Neural cell (in vitro differentiated cells): ENCODE results near the gene SMCO4. TPM values are rescaled to one million over a fixed set of nuclear protein-coding genes. Genes with fewer than 3 reads are reported as not detected.

ENCODE experiments used
- H2AFZ ChIP-seq: fragments of 200-600, 300-800 bp; sonication (generic), shearing (Covaris generic); 2 replicates; pipeline ENCODE4 v1.6.0; 2014; ENCODE audit warnings: low read depth, mild to moderate bottlenecking, antibody characterized with exemption, low read length, moderate library complexity
- H3F3A ChIP-seq: fragments of 200-600 bp; shearing (Covaris generic); 2 replicates; pipeline ENCODE4 v1.6.1; 2016; ENCODE audit warnings: mild to moderate bottlenecking, moderate library complexity, mixed read lengths, antibody characterized with exemption, low read length; ENCODE audit not compliant: insufficient read depth, poor library complexity, severe bottlenecking
- H3K27ac ChIP-seq: fragments of 200-600, 300-800 bp; sonication (generic), shearing (Covaris generic); 2 replicates; pipeline ENCODE4 v1.5.1; 2014; ENCODE audit warnings: mild to moderate bottlenecking, low read length, moderate library complexity
- H3K27me3 ChIP-seq: fragments of 300-800, 200-600 bp; sonication (generic), shearing (Covaris generic); 2 replicates; pipeline ENCODE4 v1.6.0; 2014; ENCODE audit warnings: mild to moderate bottlenecking, low read depth, low read length, moderate library complexity; ENCODE audit not compliant: insufficient read depth
- H3K36me3 ChIP-seq: fragments of 300-800, 200-600 bp; sonication (generic), shearing (Covaris generic); 2 replicates; pipeline ENCODE4 v1.5.1; 2014; ENCODE audit warnings: mild to moderate bottlenecking, antibody characterized with exemption, low read length, moderate library complexity; ENCODE audit not compliant: insufficient read depth
- H3K4me2 ChIP-seq: fragments of 300-800, 200-600 bp; sonication (generic), shearing (Covaris generic); 2 replicates; pipeline ENCODE4 v1.6.0; 2014; ENCODE audit warnings: mild to moderate bottlenecking, low read length
- H3K4me3 ChIP-seq: fragments of 300-800, 200-600 bp; sonication (generic), shearing (Covaris generic); 2 replicates; pipeline ENCODE4 v1.5.1; 2014; ENCODE audit warnings: mild to moderate bottlenecking, low read length, moderate library complexity
- H3K79me2 ChIP-seq: fragments of 200-600 bp; shearing (Covaris generic); replicated peaks from 2 replicates; pipeline ENCODE4 v1.6.0; 2014; ENCODE audit warnings: mild to moderate bottlenecking, low read length, moderate library complexity; ENCODE audit not compliant: insufficient read depth
- H3K9ac ChIP-seq: fragments of 300-800, 200-600 bp; sonication (generic), shearing (Covaris generic); 2 replicates; pipeline ENCODE4 v1.6.1; 2016; ENCODE audit warnings: mild to moderate bottlenecking, low read length, mixed read lengths
- H3K9me2 ChIP-seq: fragments of 200-600 bp; shearing (Covaris generic); 2 replicates; pipeline ENCODE4 v1.6.1; 2016; ENCODE audit warnings: mild to moderate bottlenecking, low read length, mixed read lengths; ENCODE audit not compliant: insufficient read depth
- H3K9me3 ChIP-seq: fragments of 200-600, 300-800 bp; sonication (generic), shearing (Covaris generic); 2 replicates; pipeline ENCODE4 v1.6.1; 2016; ENCODE audit warnings: mild to moderate bottlenecking, mixed run types, low read length, moderate library complexity, mixed read lengths
- H4K20me1 ChIP-seq: fragments of 200-600 bp; shearing (Covaris generic); 2 replicates; pipeline ENCODE4 v1.6.1; 2016; ENCODE audit warnings: mild to moderate bottlenecking, mixed run types; ENCODE audit not compliant: insufficient read depth
- CTCF ChIP-seq: fragments of 450-650 bp; IDR thresholded peaks from 2 replicates; pipeline ENCODE4 v1.5.1; 2014; ENCODE audit warnings: antibody characterized with exemption, mild to moderate bottlenecking, moderate library complexity; ENCODE audit not compliant: poor library complexity, severe bottlenecking
- EP300 ChIP-seq: fragments of 450-650 bp; conservative IDR thresholded peaks from 2 replicates; pipeline ENCODE4 v1.6.1; 2014; ENCODE audit warnings: antibody characterized with exemption, mild to moderate bottlenecking, moderate library complexity; ENCODE audit not compliant: poor library complexity, severe bottlenecking
- EZH2 ChIP-seq: fragments of 200-600, 300-800 bp; shearing (Covaris generic), sonication (generic); IDR thresholded peaks from 2 replicates; pipeline ENCODE4 v1.6.1; 2014; ENCODE audit warnings: antibody characterized with exemption, low read length, borderline replicate concordance, mild to moderate bottlenecking; ENCODE audit not compliant: insufficient read depth, poor library complexity, severe bottlenecking
- MXI1 ChIP-seq: fragments of 450-650 bp; conservative IDR thresholded peaks from 2 replicates; pipeline ENCODE4 v1.6.1; 2014; ENCODE audit warnings: antibody characterized with exemption, mild to moderate bottlenecking; ENCODE audit not compliant: poor library complexity, severe bottlenecking
- POLR2AphosphoS5 ChIP-seq: IDR thresholded peaks from 2 replicates; pipeline ENCODE4 v1.6.1; 2012
- RAD21 ChIP-seq: fragments of 450-650 bp; conservative IDR thresholded peaks from 2 replicates; pipeline ENCODE4 v1.6.1; 2014; ENCODE audit warnings: antibody characterized with exemption, mild to moderate bottlenecking, moderate library complexity
- REST ChIP-seq: IDR thresholded peaks from 2 replicates; pipeline ENCODE4 v1.6.1; 2012; ENCODE audit warnings: borderline replicate concordance
- SMC3 ChIP-seq: fragments of 450-650 bp; conservative IDR thresholded peaks from 2 replicates; pipeline ENCODE4 v1.6.1; 2014; ENCODE audit warnings: antibody characterized with exemption, mild to moderate bottlenecking, moderate library complexity; ENCODE audit not compliant: poor library complexity
- TAF1 ChIP-seq: IDR thresholded peaks from 2 replicates; pipeline ENCODE4 v1.6.1; 2012; ENCODE audit warnings: low read depth
- polyA plus RNA-seq: library from polyadenylated mRNA; depleted of rRNA; stranded (reverse); fragments of >200 nt; gene quantifications from 2 replicates; pipeline ENCODE4 v1.2.3, GENCODE V29; 2014

SMCO4 gene
- polyA plus RNA-seq, 1 donor from 2014 or later: 10.0 TPM

DNA sequence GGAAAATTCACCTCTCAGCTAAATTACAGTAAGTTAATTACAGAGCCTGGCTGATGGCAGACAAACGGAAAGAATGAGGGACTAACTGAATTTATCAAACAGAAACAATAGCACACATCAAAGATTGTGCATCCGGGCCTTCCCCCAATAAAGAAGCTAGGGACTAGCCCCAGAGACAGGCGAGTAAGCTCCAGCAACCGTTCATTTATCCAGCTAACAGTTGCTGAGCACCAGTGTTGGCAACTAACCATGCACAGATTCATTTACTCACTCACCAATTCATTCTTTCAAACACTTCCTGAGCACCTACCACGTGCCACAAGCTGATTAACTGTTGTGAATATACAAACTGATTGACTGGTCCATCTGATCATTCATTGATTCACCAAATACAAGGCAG is 51.2 kb downstream of the SMCO4 start:
- TF ChIP-seq TAF1: no peak
- no peak for TF ChIP-seq POLR2AphosphoS5
- no peak for TF ChIP-seq EP300
- TF ChIP-seq RAD21: no peak
- no peak for TF ChIP-seq CTCF
- no peak for TF ChIP-seq SMC3
- no peak for TF ChIP-seq REST
- TF ChIP-seq MXI1: no peak
- TF ChIP-seq EZH2: no peak
- no peak overlapping the region for H3K27ac ChIP-seq
- no peaks in the 10 kb centered on the region for H3K9me2 ChIP-seq
- H3K27me3 ChIP-seq: no peaks in the 10 kb centered on the region
- H3K4me2 ChIP-seq: no peak overlapping the region
- no peaks in the 10 kb centered on the region for H4K20me1 ChIP-seq
- H2AFZ ChIP-seq: no peak overlapping the region
- no peaks in the 10 kb centered on the region for H3F3A ChIP-seq
- H3K36me3 ChIP-seq: no peaks in the 10 kb centered on the region
- H3K4me3 ChIP-seq: no peak overlapping the region
- no peak overlapping the region for H3K9ac ChIP-seq
- no peaks in the 10 kb centered on the region for H3K9me3 ChIP-seq
- H3K79me2 ChIP-seq: no peaks in the 10 kb centered on the region

DNA sequence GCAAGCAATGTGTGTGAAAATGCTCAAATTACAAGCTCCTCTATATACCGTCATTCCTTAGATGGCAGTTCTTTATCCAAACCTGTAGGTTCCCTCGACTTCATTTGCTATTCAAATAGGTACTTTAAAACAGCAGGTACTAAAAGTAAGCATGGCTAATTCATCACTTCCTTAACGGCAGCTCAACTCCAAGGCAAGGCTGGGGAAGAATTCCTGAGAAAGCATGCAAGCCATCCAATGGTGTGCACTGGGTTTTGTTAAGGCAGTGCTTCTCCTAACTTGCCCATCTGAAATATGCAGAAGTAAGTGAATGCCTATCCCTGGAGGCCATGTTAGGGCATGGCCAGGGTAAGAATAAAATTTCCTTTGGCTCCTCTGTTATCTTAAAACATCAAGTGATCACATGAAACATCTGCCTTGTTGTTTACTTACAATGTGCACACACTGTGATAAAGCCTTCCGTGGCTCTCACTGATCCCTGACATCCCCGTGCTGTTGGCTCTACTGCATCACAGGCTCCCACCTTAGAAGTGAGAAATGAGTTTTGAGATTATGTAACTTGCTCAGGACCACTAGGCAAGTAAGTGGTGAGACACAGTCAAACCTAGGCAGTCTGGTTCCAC is 52.1 kb downstream of the SMCO4 start:
- Histone ChIP-seq H3K4me3 (no peak overlapping the region), H3K9me2 (no peaks in the 10 kb centered on the region), H3K9ac (no peak overlapping the region), H2AFZ (no peak overlapping the region), H3F3A (no peaks in the 10 kb centered on the region), H3K36me3 (no peaks in the 10 kb centered on the region), H3K27me3 (no peaks in the 10 kb centered on the region), H3K9me3 (no peaks in the 10 kb centered on the region), H3K4me2 (no peak overlapping the region), H3K27ac (no peak overlapping the region), H3K79me2 (no peaks in the 10 kb centered on the region), H4K20me1 (no peaks in the 10 kb centered on the region)
- TF ChIP-seq POLR2AphosphoS5: no peak

DNA sequence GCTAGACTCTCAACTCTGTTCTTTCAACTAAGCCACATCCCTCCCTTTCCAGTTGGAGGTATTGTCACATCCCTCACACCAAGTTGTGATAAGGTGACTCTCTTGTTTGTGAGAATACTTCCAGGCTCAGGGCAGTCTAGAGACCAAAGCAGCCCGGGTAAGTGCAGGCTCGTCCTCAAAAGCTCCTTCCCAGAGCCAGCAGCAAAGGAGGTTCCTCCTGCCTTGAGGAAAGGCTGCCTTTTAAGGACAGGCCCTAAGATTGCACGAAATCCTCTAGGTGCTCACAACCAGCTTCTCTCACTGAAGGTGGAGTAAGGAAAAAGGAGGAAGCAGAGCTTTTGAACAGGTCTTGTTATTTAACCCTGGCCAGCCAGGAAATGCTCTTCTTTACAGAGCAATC is 53.4 kb downstream of the SMCO4 start:
- Histone ChIP-seq H3K27me3 (no peaks in the 10 kb centered on the region), H3K4me3 (no peak overlapping the region), H3K4me2 (no peak overlapping the region), H3F3A (no peaks in the 10 kb centered on the region), H3K9me3 (no peaks in the 10 kb centered on the region), H3K27ac (no peak overlapping the region), H3K9ac (no peak overlapping the region), H3K9me2 (no peaks in the 10 kb centered on the region), H3K79me2 (no peaks in the 10 kb centered on the region), H2AFZ (no peak overlapping the region), H3K36me3 (no peaks in the 10 kb centered on the region), H4K20me1 (no peaks in the 10 kb centered on the region)
- TF ChIP-seq MXI1 (no peak), SMC3 (no peak), TAF1 (no peak), RAD21 (no peak), EZH2 (no peak), REST (no peak), CTCF (no peak), POLR2AphosphoS5 (no peak), EP300 (no peak)
